ENCODE results near the gene TNFAIP8L2.
A peak's percentile ranks its signal among the peaks of the same experiment; 100 is the strongest.

Gene TNFAIP8L2

DNA sequence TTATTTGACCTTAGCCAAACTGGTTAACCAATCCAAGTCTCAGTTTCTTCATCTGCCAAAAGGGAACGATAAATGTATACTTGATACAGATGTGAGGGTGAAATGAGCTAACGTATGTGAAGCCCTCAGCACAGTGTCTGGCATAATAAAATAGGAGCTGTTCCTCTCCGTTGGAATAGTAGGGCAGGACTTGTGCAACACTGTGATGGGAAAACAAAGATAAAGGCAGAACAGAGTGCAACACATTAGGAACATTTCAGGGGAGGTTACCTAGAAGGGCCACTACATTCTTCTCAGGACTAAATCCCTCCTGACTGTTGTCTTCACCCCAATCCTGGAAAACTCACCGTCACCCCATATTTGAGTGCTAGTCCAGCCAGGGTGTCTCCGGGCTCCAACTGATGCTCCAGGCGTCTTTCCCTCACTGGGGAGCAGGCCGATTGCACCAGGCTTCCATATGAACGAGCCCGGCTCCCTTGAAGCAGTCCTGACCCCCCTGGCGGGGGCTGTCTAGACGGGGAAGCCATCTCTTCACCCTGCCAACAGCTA lies 8.4 kb downstream of the TNFAIP8L2 start:
- Histone ChIP-seq H3K36me3 (ENCODE audit: control insufficient read depth, insufficient read depth, low read length) (peaks cover 6% of the 10 kb centered on the region), H3K27me3 (replicated peaks; ENCODE audit: control insufficient read depth, insufficient read depth, low read length) (no peaks in the 10 kb centered on the region), H3K4me3 (replicated peaks; ENCODE audit: low read depth, low read length) (peak overlapping the region; percentile 69)
- DNase-seq (ENCODE audit: extremely low read depth, insufficient read length), result no peak
- TF ChIP-seq, protein P1, sequence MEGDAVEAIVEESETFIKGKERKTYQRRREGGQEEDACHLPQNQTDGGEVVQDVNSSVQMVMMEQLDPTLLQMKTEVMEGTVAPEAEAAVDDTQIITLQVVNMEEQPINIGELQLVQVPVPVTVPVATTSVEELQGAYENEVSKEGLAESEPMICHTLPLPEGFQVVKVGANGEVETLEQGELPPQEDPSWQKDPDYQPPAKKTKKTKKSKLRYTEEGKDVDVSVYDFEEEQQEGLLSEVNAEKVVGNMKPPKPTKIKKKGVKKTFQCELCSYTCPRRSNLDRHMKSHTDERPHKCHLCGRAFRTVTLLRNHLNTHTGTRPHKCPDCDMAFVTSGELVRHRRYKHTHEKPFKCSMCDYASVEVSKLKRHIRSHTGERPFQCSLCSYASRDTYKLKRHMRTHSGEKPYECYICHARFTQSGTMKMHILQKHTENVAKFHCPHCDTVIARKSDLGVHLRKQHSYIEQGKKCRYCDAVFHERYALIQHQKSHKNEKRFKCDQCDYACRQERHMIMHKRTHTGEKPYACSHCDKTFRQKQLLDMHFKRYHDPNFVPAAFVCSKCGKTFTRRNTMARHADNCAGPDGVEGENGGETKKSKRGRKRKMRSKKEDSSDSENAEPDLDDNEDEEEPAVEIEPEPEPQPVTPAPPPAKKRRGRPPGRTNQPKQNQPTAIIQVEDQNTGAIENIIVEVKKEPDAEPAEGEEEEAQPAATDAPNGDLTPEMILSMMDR (IDR thresholded peaks at IDR 0.05; ENCODE audit: insufficient read depth, low read length, poor library complexity, severe bottlenecking), result no peak

DNA sequence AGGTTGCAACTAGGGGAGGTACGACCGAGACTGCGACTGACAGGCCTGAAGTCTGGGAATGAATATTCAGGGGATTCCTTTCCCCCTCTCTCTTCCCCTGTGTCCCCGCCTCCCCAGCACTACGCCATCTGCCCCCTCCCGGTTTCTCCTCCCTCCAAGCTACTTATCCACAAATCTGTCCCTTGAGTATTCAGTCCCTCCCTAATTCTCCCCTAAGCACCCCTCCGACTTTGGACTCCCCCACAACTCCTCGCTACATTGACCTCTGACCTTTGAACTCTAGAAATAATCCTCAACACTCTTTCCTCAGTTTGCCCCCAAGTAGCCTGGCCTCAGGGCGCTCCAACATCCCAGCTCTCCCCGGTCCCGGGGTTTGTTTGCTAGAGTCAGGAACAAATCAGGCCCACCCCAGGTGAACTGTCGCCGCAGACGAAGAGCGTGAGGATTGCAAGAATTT lies 8.9 kb downstream of the TNFAIP8L2 start:
- Histone ChIP-seq H3K4me3 (replicated peaks; ENCODE audit: low read depth, low read length) (peak overlapping the region; percentile 69), H3K36me3 (ENCODE audit: control insufficient read depth, insufficient read depth, low read length) (peaks cover 6% of the 10 kb centered on the region), H3K27me3 (replicated peaks; ENCODE audit: control insufficient read depth, insufficient read depth, low read length) (no peaks in the 10 kb centered on the region)
- TF ChIP-seq, protein P1 (IDR thresholded peaks at IDR 0.05; ENCODE audit: insufficient read depth, low read length, poor library complexity, severe bottlenecking), result no peak
- DNase-seq (ENCODE audit: extremely low read depth, insufficient read length), result no peak

GRCh38 chr1:151165738-151166504 lies 9.5 kb downstream of the TNFAIP8L2 start, which contains the start of the genes LYSMD1 and SCNM1:
Gene LYSMD1, minus strand, starts transcription at chr1:151165902. Its CDS starts 644 bp downstream, at chr1:151165258.
Gene SCNM1, plus strand, starts transcription at chr1:151166144. Its CDS starts 9 bp downstream, at chr1:151166153.
- H3K36me3 ChIP-seq (ENCODE audit: control insufficient read depth, insufficient read depth, low read length), result peaks cover 11% of the 10 kb centered on the region
- DNase-seq (ENCODE audit: extremely low read depth, insufficient read length), result peak; percentile 92
- H3K27me3 ChIP-seq (replicated peaks; ENCODE audit: control insufficient read depth, insufficient read depth, low read length), result no peaks in the 10 kb centered on the region
- TF ChIP-seq, protein P1 (IDR thresholded peaks at IDR 0.05; ENCODE audit: insufficient read depth, low read length, poor library complexity, severe bottlenecking), result no peak
- H3K4me3 ChIP-seq (replicated peaks; ENCODE audit: low read depth, low read length), result peak within 1 kb of the TSS; percentile 69

DNA sequence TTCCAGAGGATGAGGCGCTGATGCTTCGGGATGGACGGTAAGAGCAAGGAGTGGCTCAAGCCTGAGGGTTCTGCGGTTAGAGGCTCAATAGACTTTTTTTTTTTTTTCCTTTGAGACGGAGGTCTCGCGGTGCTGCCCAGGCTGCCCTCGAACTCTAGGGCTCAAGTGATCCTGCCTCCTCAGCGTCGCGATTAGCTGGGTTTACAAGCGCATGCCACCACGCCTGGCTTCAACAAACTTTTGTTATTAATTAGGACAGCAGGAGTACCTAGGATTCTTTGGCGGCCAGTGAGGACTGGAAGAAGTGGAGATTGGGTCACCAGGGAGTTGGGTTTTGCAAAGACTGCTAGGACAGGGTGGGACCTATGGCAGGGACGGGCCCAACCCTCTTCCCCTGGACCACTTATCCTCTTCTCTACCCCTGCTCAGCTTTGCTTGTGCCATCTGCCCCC lies 10.1 kb downstream of the TNFAIP8L2 start:
- TF ChIP-seq, protein P1 (IDR thresholded peaks at IDR 0.05; ENCODE audit: insufficient read depth, low read length, poor library complexity, severe bottlenecking), result no peak
- DNase-seq (ENCODE audit: extremely low read depth, insufficient read length), result no peak
- Histone ChIP-seq H3K36me3 (ENCODE audit: control insufficient read depth, insufficient read depth, low read length) (peaks cover 13% of the 10 kb centered on the region), H3K27me3 (replicated peaks; ENCODE audit: control insufficient read depth, insufficient read depth, low read length) (no peaks in the 10 kb centered on the region), H3K4me3 (replicated peaks; ENCODE audit: low read depth, low read length) (peak overlapping the region; percentile 66)

DNA sequence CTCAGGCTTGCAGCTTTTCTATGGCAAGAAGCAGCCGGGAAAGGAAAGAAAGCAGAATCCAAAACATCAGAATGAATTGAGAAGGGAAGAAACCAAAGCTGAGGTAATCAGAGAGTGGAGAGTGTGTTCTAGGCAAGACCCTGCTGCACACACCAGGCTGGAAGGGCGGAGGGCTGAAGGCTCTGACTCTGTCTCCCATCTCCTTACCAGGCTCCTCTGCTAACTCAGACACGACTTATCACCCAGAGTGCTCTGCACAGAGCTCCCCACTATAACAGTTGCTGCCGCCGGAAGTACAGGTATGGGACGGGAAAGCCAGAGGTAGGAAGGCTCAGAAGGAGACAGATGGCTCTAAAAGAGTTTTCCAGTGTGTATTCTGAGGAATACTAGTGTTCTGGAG lies 10.7 kb downstream of the TNFAIP8L2 start:
- DNase-seq (ENCODE audit: extremely low read depth, insufficient read length), result no peak
- TF ChIP-seq, protein P1 (IDR thresholded peaks at IDR 0.05; ENCODE audit: insufficient read depth, low read length, poor library complexity, severe bottlenecking), result no peak
- Histone ChIP-seq H3K27me3 (replicated peaks; ENCODE audit: control insufficient read depth, insufficient read depth, low read length) (no peaks in the 10 kb centered on the region), H3K4me3 (replicated peaks; ENCODE audit: low read depth, low read length) (peak overlapping the region; percentile 66), H3K36me3 (ENCODE audit: control insufficient read depth, insufficient read depth, low read length) (peaks cover 13% of the 10 kb centered on the region)

All from GM06990 (cell line).